Measurements from ENCODE around the gene PLA2G10.

- TF ChIP-seq CTCF (conservative IDR thresholded peaks at IDR 0.05; ENCODE audit: low read depth, low read length) (no peak), EZH2 (IDR thresholded peaks at IDR 0.05; ENCODE audit: low read length, unreplicated experiment) (no peak), EZH2phosphoT487 (IDR thresholded peaks at IDR 0.05; ENCODE audit: borderline replicate concordance, low read length) (no peak)
These were observed 65.1 kb downstream of the PLA2G10 start for GRCh38 chr16:14628806-14629611.

Data from PC-3 (cell line).